CD4-positive, alpha-beta T cell treated with Interleukin-21 for 1 hour (primary cell): Measurements from ENCODE around the gene GP1BA.

Source experiments
- DNase-seq: peaks from one replicate; pipeline ENCODE4 v3.0.0-alpha.2; 2020

Gene GP1BA

GRCh38 chr17:4931963-4932362 is at the start of gene GP1BA:
GP1BA (plus strand) TSS chr17:4932277; CDS start chr17:4932605, 328 bp downstream.
- DNase-seq: no peak

GRCh38 chr17:4884489-4884888 is 47.6 kb upstream of the GP1BA start:
- no peak for DNase-seq

GRCh38 chr17:4886830-4887229 is 45.2 kb upstream of the GP1BA start:
- DNase-seq: no peak

GRCh38 chr17:4887581-4887980 is 44.5 kb upstream of the GP1BA start:
- no peak for DNase-seq

- DNase-seq: no peak
Measured at GRCh38 chr17:4891411-4892410, 40.4 kb upstream of the GP1BA start.

GRCh38 chr17:4892499-4893221 is 39.4 kb upstream of the GP1BA start:
- DNase-seq: no peak

GRCh38 chr17:4893272-4893671 is 38.8 kb upstream of the GP1BA start:
- DNase-seq: no peak

- DNase-seq: no peak
Measured at GRCh38 chr17:4893721-4894560, 38.1 kb upstream of the GP1BA start.

GRCh38 chr17:4895121-4895520 is 37.0 kb upstream of the GP1BA start:
- no peak for DNase-seq

- no peak for DNase-seq
Measured at GRCh38 chr17:4895657-4896331, 36.3 kb upstream of the GP1BA start.

GRCh38 chr17:4896332-4897197 is 35.5 kb upstream of the GP1BA start:
- no peak for DNase-seq

- DNase-seq: no peak
Measured at GRCh38 chr17:4897198-4897687, 34.8 kb upstream of the GP1BA start.

GRCh38 chr17:4897785-4898184 is 34.3 kb upstream of the GP1BA start:
- DNase-seq: no peak

- no peak for DNase-seq
Measured at GRCh38 chr17:4898351-4898750, 33.7 kb upstream of the GP1BA start.

- DNase-seq: no peak
Measured at GRCh38 chr17:4898927-4899326, 33.1 kb upstream of the GP1BA start.

GRCh38 chr17:4899341-4900230 is 32.5 kb upstream of the GP1BA start, which contains the start of gene C17orf107:
C17orf107 (plus strand) TSS chr17:4899536; CDS start chr17:4899763, 227 bp downstream.
- peak; percentile 94 for DNase-seq

- peak; percentile 82 for DNase-seq
Measured at GRCh38 chr17:4900231-4901107, 31.6 kb upstream of the GP1BA start.

- DNase-seq: no peak
Measured at GRCh38 chr17:4901108-4901647, 30.9 kb upstream of the GP1BA start.
